ENCODE results near the gene FILIP1L.

FILIP1L gene

DNA sequence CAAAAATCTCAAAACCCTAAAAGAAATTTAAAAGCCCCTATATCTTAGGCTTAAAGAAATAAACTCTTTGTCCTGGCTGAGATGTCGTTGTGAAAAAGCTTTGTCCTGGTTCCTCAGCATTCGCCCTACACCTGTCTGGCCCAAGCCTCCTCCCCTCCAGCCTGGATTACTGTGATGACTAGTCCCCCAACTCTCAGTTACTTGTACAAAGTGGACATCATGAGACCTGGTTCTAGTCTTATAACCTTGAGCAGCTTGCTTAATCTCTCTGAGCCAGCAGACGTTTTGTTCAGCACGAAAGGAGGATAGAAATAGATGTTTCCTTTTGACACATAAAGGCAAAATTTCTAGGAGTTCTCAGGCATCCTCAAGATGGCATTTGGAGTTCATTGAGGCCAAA lies 51.6 kb downstream of the FILIP1L start:
- Histone ChIP-seq H3K4me3 (ENCODE audit: insufficient read depth, low read length, poor library complexity, severe bottlenecking) (no peak overlapping the region), H3K27ac (ENCODE audit: low read depth, low read length) (no peak overlapping the region), H3K36me3 (ENCODE audit: low read length) (no peaks in the 10 kb centered on the region), H3K27me3 (ENCODE audit: low read length) (no peaks in the 10 kb centered on the region), H3K4me2 (ENCODE audit: low read depth, low read length, poor library complexity, severe bottlenecking) (no peak overlapping the region), H3K9me2 (replicated peaks; ENCODE audit: insufficient read depth, low read length) (no peaks in the 10 kb centered on the region), H3K9ac (ENCODE audit: low read length) (no peak overlapping the region), H4K20me1 (ENCODE audit: low read depth, low read length) (no peaks in the 10 kb centered on the region), H3K9me3 (ENCODE audit: insufficient read depth, low read length) (no peaks in the 10 kb centered on the region), H2AFZ (ENCODE audit: low read depth, low read length, severe bottlenecking) (no peak overlapping the region), H3K79me2 (ENCODE audit: insufficient read depth, low read length) (no peaks in the 10 kb centered on the region), H3F3A (ENCODE audit: insufficient read depth) (no peaks in the 10 kb centered on the region)
- TF ChIP-seq EZH2phosphoT487 (conservative IDR thresholded peaks at IDR 0.05; ENCODE audit: low read length) = no peak
- TF ChIP-seq, protein P1, sequence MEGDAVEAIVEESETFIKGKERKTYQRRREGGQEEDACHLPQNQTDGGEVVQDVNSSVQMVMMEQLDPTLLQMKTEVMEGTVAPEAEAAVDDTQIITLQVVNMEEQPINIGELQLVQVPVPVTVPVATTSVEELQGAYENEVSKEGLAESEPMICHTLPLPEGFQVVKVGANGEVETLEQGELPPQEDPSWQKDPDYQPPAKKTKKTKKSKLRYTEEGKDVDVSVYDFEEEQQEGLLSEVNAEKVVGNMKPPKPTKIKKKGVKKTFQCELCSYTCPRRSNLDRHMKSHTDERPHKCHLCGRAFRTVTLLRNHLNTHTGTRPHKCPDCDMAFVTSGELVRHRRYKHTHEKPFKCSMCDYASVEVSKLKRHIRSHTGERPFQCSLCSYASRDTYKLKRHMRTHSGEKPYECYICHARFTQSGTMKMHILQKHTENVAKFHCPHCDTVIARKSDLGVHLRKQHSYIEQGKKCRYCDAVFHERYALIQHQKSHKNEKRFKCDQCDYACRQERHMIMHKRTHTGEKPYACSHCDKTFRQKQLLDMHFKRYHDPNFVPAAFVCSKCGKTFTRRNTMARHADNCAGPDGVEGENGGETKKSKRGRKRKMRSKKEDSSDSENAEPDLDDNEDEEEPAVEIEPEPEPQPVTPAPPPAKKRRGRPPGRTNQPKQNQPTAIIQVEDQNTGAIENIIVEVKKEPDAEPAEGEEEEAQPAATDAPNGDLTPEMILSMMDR (IDR thresholded peaks at IDR 0.05; ENCODE audit: insufficient read depth, low read length, poor library complexity, severe bottlenecking) = no peak

DNA sequence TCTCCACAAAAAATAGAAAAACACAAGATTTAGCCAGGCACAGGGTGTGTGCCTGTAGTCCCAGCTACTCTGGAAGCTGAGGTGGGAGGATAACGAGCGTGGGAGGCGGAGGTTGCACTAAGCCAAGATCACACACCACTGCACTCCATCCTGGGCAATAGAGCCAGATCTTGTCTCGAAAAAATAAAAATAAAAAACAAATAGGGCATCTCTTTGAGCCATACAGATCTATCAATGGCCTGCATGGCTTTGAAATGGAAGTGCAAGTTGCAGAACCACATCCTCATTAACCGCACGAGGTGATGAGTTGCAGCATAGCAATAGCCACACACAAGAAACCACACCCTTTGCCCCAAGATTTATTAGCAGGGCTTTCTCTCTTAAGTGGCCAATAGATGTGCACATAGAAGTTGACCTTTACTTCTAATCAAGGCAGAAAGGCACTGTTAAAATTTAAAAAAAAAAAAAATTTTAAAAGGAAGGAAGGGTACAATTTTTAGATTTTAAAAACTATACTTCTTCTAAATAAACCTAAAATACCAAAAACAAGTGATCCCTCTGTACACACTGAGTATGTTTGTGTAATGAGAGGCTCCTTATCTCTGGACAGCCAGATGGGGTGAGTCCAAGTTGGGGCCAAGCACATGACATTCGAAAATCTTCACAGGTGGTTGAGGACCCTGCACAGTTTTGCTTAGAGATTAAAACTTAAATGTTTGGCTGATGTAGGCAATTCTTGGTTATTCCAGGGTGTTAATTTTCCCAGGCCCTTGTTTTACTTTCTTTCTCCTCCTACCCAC lies 53.4 kb downstream of the FILIP1L start:
- Histone ChIP-seq H3K4me3 (ENCODE audit: insufficient read depth, low read length, poor library complexity, severe bottlenecking) (no peak overlapping the region), H4K20me1 (ENCODE audit: low read depth, low read length) (no peaks in the 10 kb centered on the region), H3K4me2 (ENCODE audit: low read depth, low read length, poor library complexity, severe bottlenecking) (no peak overlapping the region), H3K79me2 (ENCODE audit: insufficient read depth, low read length) (no peaks in the 10 kb centered on the region), H3K9me2 (replicated peaks; ENCODE audit: insufficient read depth, low read length) (no peaks in the 10 kb centered on the region), H2AFZ (ENCODE audit: low read depth, low read length, severe bottlenecking) (no peak overlapping the region), H3K9ac (ENCODE audit: low read length) (no peak overlapping the region), H3K9me3 (ENCODE audit: insufficient read depth, low read length) (no peaks in the 10 kb centered on the region), H3F3A (ENCODE audit: insufficient read depth) (no peaks in the 10 kb centered on the region), H3K27me3 (ENCODE audit: low read length) (no peaks in the 10 kb centered on the region), H3K27ac (ENCODE audit: low read depth, low read length) (no peak overlapping the region), H3K36me3 (ENCODE audit: low read length) (no peaks in the 10 kb centered on the region)
- no peak for TF ChIP-seq EZH2phosphoT487 (conservative IDR thresholded peaks at IDR 0.05; ENCODE audit: low read length)
- TF ChIP-seq, protein P1 (IDR thresholded peaks at IDR 0.05; ENCODE audit: insufficient read depth, low read length, poor library complexity, severe bottlenecking) = no peak

DNA sequence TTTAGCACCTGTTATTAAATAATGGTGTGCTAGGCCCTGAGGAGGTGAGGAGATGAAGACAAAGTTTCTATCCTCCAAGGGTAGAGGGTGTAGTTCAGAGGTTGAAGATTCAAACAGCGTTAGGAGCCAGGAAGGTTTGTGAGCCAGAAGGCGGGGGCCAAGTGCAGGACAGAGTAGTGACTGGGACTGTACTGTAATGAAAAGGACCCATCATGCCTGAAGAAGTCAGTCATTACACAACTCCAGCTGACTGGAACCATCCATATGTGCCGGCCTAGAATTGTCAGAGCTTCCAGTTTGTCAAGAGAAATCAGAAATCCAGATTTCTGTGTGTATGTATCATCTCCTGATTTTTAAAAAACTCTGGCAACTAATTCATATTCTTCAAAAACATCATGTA lies 54.8 kb downstream of the FILIP1L start:
- Histone ChIP-seq H3K79me2 (ENCODE audit: insufficient read depth, low read length) (no peaks in the 10 kb centered on the region), H3K9me2 (replicated peaks; ENCODE audit: insufficient read depth, low read length) (no peaks in the 10 kb centered on the region), H3K27ac (ENCODE audit: low read depth, low read length) (no peak overlapping the region), H4K20me1 (ENCODE audit: low read depth, low read length) (no peaks in the 10 kb centered on the region), H2AFZ (ENCODE audit: low read depth, low read length, severe bottlenecking) (no peak overlapping the region), H3F3A (ENCODE audit: insufficient read depth) (no peaks in the 10 kb centered on the region), H3K9ac (ENCODE audit: low read length) (no peak overlapping the region), H3K27me3 (ENCODE audit: low read length) (no peaks in the 10 kb centered on the region), H3K4me3 (ENCODE audit: insufficient read depth, low read length, poor library complexity, severe bottlenecking) (no peak overlapping the region), H3K9me3 (ENCODE audit: insufficient read depth, low read length) (no peaks in the 10 kb centered on the region), H3K4me2 (ENCODE audit: low read depth, low read length, poor library complexity, severe bottlenecking) (no peak overlapping the region), H3K36me3 (ENCODE audit: low read length) (no peaks in the 10 kb centered on the region)
- TF ChIP-seq, protein P1 (IDR thresholded peaks at IDR 0.05; ENCODE audit: insufficient read depth, low read length, poor library complexity, severe bottlenecking) = no peak
- TF ChIP-seq EZH2phosphoT487 (conservative IDR thresholded peaks at IDR 0.05; ENCODE audit: low read length) = no peak
